Measurements from ENCODE around the gene CYTIP.

- TF ChIP-seq CTCF (IDR thresholded peaks at IDR 0.05) (no peak), POLR2A (IDR thresholded peaks at IDR 0.05) (no peak)
Measured at GRCh38 chr2:157428500-157429175, 15.3 kb downstream of the CYTIP start.

Data from thyroid gland (tissue), 4 donors.